ENCODE data around the gene RAD52. TPM values are rescaled to one million over a fixed set of nuclear protein-coding genes. Genes with fewer than 3 reads are reported as not detected.

The RAD52 gene
- total RNA-seq, 2 donors from 2014 or later = 19.4 to 28.8 TPM

- no peaks in the 10 kb centered on the region for H3K36me3 ChIP-seq
- no peak overlapping the region for H3K4me3 ChIP-seq
- TF ChIP-seq, protein P1, sequence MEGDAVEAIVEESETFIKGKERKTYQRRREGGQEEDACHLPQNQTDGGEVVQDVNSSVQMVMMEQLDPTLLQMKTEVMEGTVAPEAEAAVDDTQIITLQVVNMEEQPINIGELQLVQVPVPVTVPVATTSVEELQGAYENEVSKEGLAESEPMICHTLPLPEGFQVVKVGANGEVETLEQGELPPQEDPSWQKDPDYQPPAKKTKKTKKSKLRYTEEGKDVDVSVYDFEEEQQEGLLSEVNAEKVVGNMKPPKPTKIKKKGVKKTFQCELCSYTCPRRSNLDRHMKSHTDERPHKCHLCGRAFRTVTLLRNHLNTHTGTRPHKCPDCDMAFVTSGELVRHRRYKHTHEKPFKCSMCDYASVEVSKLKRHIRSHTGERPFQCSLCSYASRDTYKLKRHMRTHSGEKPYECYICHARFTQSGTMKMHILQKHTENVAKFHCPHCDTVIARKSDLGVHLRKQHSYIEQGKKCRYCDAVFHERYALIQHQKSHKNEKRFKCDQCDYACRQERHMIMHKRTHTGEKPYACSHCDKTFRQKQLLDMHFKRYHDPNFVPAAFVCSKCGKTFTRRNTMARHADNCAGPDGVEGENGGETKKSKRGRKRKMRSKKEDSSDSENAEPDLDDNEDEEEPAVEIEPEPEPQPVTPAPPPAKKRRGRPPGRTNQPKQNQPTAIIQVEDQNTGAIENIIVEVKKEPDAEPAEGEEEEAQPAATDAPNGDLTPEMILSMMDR (IDR thresholded peaks at IDR 0.05) = no peak
- DNase-seq = peak; percentile 53
- no peaks in the 10 kb centered on the region for H3K9me3 ChIP-seq
- H3K27me3 ChIP-seq = no peaks in the 10 kb centered on the region
- H3K4me1 ChIP-seq = no peaks in the 10 kb centered on the region
- H3K9ac ChIP-seq (ENCODE audit: low read depth in 2 of 2, low read length in 2 of 2) = no peak overlapping the region
- intact Hi-C loops (cut with DNase I) = loop anchor here (5.0 to 10.0 kb wide), 3 partner anchors 136 to 384 kb away; no protein-coding TSS in a partner anchor
- no peak overlapping the region for H3K27ac ChIP-seq
These were observed 1.7 kb upstream of the RAD52 start for GRCh38 chr12:951176-951575.

DNA sequence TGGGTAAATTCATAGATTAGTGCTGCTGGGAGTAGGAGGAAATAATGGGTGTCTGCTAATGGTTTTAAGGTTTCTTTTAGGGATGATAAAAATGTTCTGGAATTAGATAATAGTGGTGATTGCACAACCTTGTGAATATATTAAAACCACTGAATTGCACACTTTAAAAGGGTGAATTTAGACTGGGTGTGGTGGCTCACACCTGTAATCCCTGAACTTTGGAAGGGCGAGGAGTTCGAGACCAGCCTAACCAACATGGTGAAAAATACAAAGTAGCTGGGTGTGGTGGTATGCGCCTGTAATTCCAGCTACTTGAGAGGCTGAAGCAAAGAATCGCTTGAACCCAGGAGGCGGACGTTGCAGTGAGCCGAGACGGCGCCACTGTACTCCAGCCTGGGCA is 1.3 kb downstream of the RAD52 start:
- TF ChIP-seq, protein P1 (IDR thresholded peaks at IDR 0.05) = no peak
- Histone ChIP-seq H3K27ac (peak overlapping the region; percentile 98), H3K9ac (ENCODE audit: low read depth in 2 of 2, low read length in 2 of 2) (peak overlapping the region in 1 of 2 donors; percentile 83), H3K9me3 (no peaks in the 10 kb centered on the region), H3K4me3 (peak overlapping the region; percentile 84), H3K4me1 (no peaks in the 10 kb centered on the region), H3K36me3 (no peaks in the 10 kb centered on the region), H3K27me3 (no peaks in the 10 kb centered on the region)
- peak; percentile 56 for DNase-seq
- intact Hi-C loops (cut with DNase I) = no loop called here

DNA sequence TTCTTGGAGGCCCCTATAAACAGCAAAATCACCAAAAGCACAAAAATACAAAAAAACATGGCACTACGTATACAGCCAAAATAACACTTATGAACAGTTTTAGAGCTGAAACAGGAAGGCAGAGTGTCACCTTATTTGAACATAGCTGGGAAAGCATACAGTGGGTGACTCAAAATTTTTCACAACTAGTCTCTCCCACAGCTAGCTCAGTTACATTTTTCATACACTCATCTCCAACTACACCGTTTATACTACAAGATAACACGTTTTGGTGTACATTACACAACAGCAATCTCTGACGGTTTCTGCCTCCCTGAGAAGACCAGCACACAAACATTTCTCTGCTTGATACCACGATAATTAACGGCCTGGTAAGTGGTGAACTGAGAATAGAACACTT is 2.9 kb downstream of the RAD52 start:
- DNase-seq = no peak
- intact Hi-C loops (cut with DNase I) = no loop called here
- no peak overlapping the region for H3K4me3 ChIP-seq
- no peaks in the 10 kb centered on the region for H3K36me3 ChIP-seq
- H3K4me1 ChIP-seq = no peaks in the 10 kb centered on the region
- no peaks in the 10 kb centered on the region for H3K27me3 ChIP-seq
- H3K9ac ChIP-seq (ENCODE audit: low read depth in 2 of 2, low read length in 2 of 2) = no peak overlapping the region
- TF ChIP-seq, protein P1 (IDR thresholded peaks at IDR 0.05) = no peak
- no peaks in the 10 kb centered on the region for H3K9me3 ChIP-seq
- H3K27ac ChIP-seq = no peak overlapping the region

DNA sequence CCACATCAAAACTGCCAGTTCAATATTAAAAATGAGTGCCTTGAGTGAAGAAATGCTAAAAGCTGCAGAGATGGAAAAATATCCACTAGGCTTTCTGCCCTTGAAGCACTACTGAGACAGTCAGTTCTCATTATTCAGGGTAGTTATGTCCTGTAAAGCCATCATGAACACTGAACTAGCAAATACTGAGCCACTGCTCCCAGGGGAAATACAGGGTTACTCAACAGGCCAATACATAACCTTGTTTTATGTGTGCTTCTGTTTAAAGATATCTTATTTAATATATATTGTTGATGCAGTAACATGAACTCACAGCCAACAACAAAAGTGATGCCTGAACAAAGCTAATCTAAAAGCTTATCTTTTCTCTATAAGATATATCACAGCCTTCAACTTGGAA is 3.3 kb downstream of the RAD52 start:
- no peak for DNase-seq
- Histone ChIP-seq H3K27me3 (no peaks in the 10 kb centered on the region), H3K9me3 (no peaks in the 10 kb centered on the region), H3K4me1 (no peaks in the 10 kb centered on the region), H3K27ac (no peak overlapping the region), H3K4me3 (no peak overlapping the region), H3K36me3 (no peaks in the 10 kb centered on the region), H3K9ac (ENCODE audit: low read depth in 2 of 2, low read length in 2 of 2) (no peak overlapping the region)
- TF ChIP-seq, protein P1 (IDR thresholded peaks at IDR 0.05) = no peak
- intact Hi-C loops (cut with DNase I) = no loop called here

DNA sequence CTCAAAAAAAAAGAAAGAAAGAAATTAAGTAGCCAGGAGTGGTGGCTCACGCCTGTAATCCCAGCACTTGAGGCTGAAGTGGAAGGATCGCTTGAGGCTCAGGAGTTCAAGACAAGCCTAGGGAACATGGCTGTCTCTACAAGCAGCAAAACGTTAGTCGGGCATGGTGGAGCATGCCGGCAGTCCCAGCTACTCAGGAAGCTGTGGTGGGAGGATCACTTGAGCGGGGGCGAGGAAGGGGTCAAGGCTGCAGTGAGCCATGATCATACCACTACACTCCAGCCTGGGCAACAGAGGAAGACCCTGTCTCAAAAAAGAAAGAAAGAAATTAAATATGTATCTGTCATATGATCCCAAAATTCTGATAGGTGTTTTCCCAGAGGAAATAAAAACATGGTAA is 5.3 kb downstream of the RAD52 start:
- no peak overlapping the region for H3K4me3 ChIP-seq
- TF ChIP-seq, protein P1 (IDR thresholded peaks at IDR 0.05) = no peak
- no peaks in the 10 kb centered on the region for H3K27me3 ChIP-seq
- H3K36me3 ChIP-seq = no peaks in the 10 kb centered on the region
- no peaks in the 10 kb centered on the region for H3K4me1 ChIP-seq
- no peak for DNase-seq
- H3K9ac ChIP-seq (ENCODE audit: low read depth in 2 of 2, low read length in 2 of 2) = no peak overlapping the region
- intact Hi-C loops (cut with DNase I) = no loop called here
- no peaks in the 10 kb centered on the region for H3K9me3 ChIP-seq
- H3K27ac ChIP-seq = no peak overlapping the region

GRCh38 chr12:943051-943450 is 6.4 kb downstream of the RAD52 start:
- no peak overlapping the region for H3K4me3 ChIP-seq
- no peaks in the 10 kb centered on the region for H3K4me1 ChIP-seq
- no peaks in the 10 kb centered on the region for H3K9me3 ChIP-seq
- H3K9ac ChIP-seq (ENCODE audit: low read depth in 2 of 2, low read length in 2 of 2) = no peak overlapping the region
- H3K27ac ChIP-seq = no peak overlapping the region
- TF ChIP-seq, protein P1 (IDR thresholded peaks at IDR 0.05) = no peak
- no peak for DNase-seq
- no peaks in the 10 kb centered on the region for H3K36me3 ChIP-seq
- intact Hi-C loops (cut with DNase I) = no loop called here
- H3K27me3 ChIP-seq = no peaks in the 10 kb centered on the region

All from colonic mucosa (tissue), 4 donors.